Measurements from ENCODE around the gene RAPGEFL1. TPM values are rescaled to one million over a fixed set of nuclear protein-coding genes. Genes with fewer than 3 reads are reported as not detected.
A peak's percentile ranks its signal among the peaks of the same experiment; 100 is the strongest.
"Not testable (repeated sequence)": the region's sequence is repeated elsewhere in the genome, so short reads cannot be mapped to it uniquely, and the experiment has no call there.

The RAPGEFL1 gene
- total RNA-seq, 1 experiment from 2014 or later: 2.0 TPM

- DNase-seq: peak; percentile 42
- no peaks in the 10 kb centered on the region for H3K9me3 ChIP-seq
- peaks cover 24% of the 10 kb centered on the region for H3K36me3 ChIP-seq
- H3K27me3 ChIP-seq: no peaks in the 10 kb centered on the region
- H3K4me3 ChIP-seq: no peak overlapping the region
Observed at GRCh38 chr17:40224718-40225550, 47.7 kb downstream of the RAPGEFL1 start.

DNA sequence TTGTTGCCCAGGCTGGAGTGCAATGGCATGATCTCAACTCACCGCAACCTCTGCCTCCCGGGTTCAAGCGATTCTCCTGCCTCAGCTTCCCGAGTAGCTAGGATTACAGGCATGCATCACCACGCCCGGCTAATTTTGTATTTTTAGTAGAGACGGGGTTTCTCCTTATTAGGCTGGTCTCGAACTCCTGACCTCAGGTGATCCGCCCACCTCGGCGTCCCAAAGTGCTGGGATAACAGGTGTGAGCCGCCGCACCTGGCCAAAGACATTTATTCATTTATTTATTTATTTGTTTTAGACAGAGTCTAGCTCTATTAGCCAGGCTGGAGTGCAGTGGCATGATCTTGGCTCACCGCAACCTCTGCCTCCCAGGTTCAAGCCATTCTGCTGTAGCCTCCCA is 51.9 kb downstream of the RAPGEFL1 start:
- DNase-seq, H3K9me3 ChIP-seq, H3K27me3 ChIP-seq, H3K4me3 ChIP-seq: not testable (repeated sequence)
- H3K36me3 ChIP-seq: peaks cover 44% of the 10 kb centered on the region

- H3K36me3 ChIP-seq: peaks cover 42% of the 10 kb centered on the region
- no peaks in the 10 kb centered on the region for H3K9me3 ChIP-seq
- no peak for DNase-seq
- H3K4me3 ChIP-seq: no peak overlapping the region
- no peaks in the 10 kb centered on the region for H3K27me3 ChIP-seq
Observed at GRCh38 chr17:40230670-40231069, 53.4 kb downstream of the RAPGEFL1 start.

- not testable (repeated sequence) for H3K9me3 ChIP-seq, H3K27me3 ChIP-seq, DNase-seq, H3K4me3 ChIP-seq
- H3K36me3 ChIP-seq: peaks cover 34% of the 10 kb centered on the region
Observed at GRCh38 chr17:40231928-40232327, 54.7 kb downstream of the RAPGEFL1 start.

GRCh38 chr17:40241252-40241834 is 64.1 kb downstream of the RAPGEFL1 start:
- H3K27me3 ChIP-seq: no peaks in the 10 kb centered on the region
- no peak for DNase-seq
- H3K36me3 ChIP-seq: peaks cover 6% of the 10 kb centered on the region

GRCh38 chr17:40242774-40243173 is 65.5 kb downstream of the RAPGEFL1 start:
- Histone ChIP-seq H3K36me3 (peaks cover 6% of the 10 kb centered on the region), H3K4me3 (no peak overlapping the region), H3K9me3 (no peaks in the 10 kb centered on the region), H3K27me3 (no peaks in the 10 kb centered on the region)
- DNase-seq: no peak

More at GRCh38 chr17:40241252-40241834, 64.1 kb downstream of the RAPGEFL1 start:
- no peaks in the 10 kb centered on the region for H3K9me3 ChIP-seq
- H3K4me3 ChIP-seq: no peak overlapping the region

DNA sequence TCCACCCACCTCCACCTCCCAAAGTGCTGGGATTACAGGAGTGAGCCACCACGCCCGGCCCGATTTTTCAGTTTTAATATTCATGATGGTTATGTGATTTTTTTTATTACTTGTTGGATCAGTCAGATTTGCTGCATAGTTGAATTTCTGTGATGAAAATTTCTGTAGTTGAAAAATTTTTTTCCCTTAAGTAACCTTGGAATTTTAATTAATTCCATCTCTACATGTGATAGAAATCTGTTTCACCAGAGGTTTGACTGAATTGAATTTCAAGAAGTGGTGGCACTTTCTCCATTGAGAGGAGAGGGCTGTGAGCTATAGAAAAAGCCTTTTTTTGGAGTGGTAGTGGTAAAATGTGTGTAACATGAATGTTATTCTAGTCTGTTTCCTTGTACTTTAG is 66.5 kb downstream of the RAPGEFL1 start:
- Histone ChIP-seq H3K4me3 (no peak overlapping the region), H3K27me3 (no peaks in the 10 kb centered on the region), H3K9me3 (no peaks in the 10 kb centered on the region), H3K36me3 (peaks cover 2% of the 10 kb centered on the region; the same call in 1 of the 2 replicates)
- no peak for DNase-seq

- H3K4me3 ChIP-seq: no peak overlapping the region
- no peaks in the 10 kb centered on the region for H3K9me3 ChIP-seq
Observed at GRCh38 chr17:40244255-40244654, 67.0 kb downstream of the RAPGEFL1 start.

More at GRCh38 chr17:40244255-40244654, 67.0 kb downstream of the RAPGEFL1 start:
- H3K36me3 ChIP-seq: peaks cover 2% of the 10 kb centered on the region; the same call in 1 of the 2 replicates
- no peaks in the 10 kb centered on the region for H3K27me3 ChIP-seq
- DNase-seq: no peak

Other genes starting within 250 kb of the RAPGEFL1 start
- gene ORMDL3, start 249.9 kb upstream of the RAPGEFL1 start, total RNA-seq (2014; rRNA removed; shearing (Covaris generic); ENCODE audit: low replicate concordance): 54.1 and 80.1 TPM in 2 replicates
- not detected in 2 replicates for gene LRRC3C, start 249.7 kb upstream of the RAPGEFL1 start, total RNA-seq (2014; rRNA removed; shearing (Covaris generic); ENCODE audit: low replicate concordance)
- gene GSDMA, start 214.5 kb upstream of the RAPGEFL1 start, total RNA-seq (2014; rRNA removed; shearing (Covaris generic); ENCODE audit: low replicate concordance): not detected in 2 replicates
- 232 and 331 TPM in 2 replicates for gene PSMD3, start 196.7 kb upstream of the RAPGEFL1 start, total RNA-seq (2014; rRNA removed; shearing (Covaris generic); ENCODE audit: low replicate concordance)
- not detected in 2 replicates for gene CSF3, start 162.0 kb upstream of the RAPGEFL1 start, total RNA-seq (2014; rRNA removed; shearing (Covaris generic); ENCODE audit: low replicate concordance)
- 83.1 and 96.3 TPM in 2 replicates for gene MED24, start 123.1 kb upstream of the RAPGEFL1 start, total RNA-seq (2014; rRNA removed; shearing (Covaris generic); ENCODE audit: low replicate concordance)
- 11.5 and 18.1 TPM in 2 replicates for gene THRA, start 114.5 kb upstream of the RAPGEFL1 start, total RNA-seq (2014; rRNA removed; shearing (Covaris generic); ENCODE audit: low replicate concordance)
- gene NR1D1, start 76.9 kb upstream of the RAPGEFL1 start, total RNA-seq (2014; rRNA removed; shearing (Covaris generic); ENCODE audit: low replicate concordance): 0.07 and 1.3 TPM in 2 replicates
- 44.9 and 53.4 TPM in 2 replicates for gene MSL1, start 55.5 kb upstream of the RAPGEFL1 start, total RNA-seq (2014; rRNA removed; shearing (Covaris generic); ENCODE audit: low replicate concordance)
- gene CASC3, start 36.9 kb upstream of the RAPGEFL1 start, total RNA-seq (2014; rRNA removed; shearing (Covaris generic); ENCODE audit: low replicate concordance): 50.2 and 63.6 TPM in 2 replicates
- 5.5 and 7.4 TPM in 2 replicates for gene WIPF2, start 41.8 kb downstream of the RAPGEFL1 start, total RNA-seq (2014; rRNA removed; shearing (Covaris generic); ENCODE audit: low replicate concordance)
- 31.1 and 111 TPM in 2 replicates for gene CDC6, start 110.4 kb downstream of the RAPGEFL1 start, total RNA-seq (2014; rRNA removed; shearing (Covaris generic); ENCODE audit: low replicate concordance)
- 8.9 and 11.2 TPM in 2 replicates for gene RARA, start 131.7 kb downstream of the RAPGEFL1 start, total RNA-seq (2014; rRNA removed; shearing (Covaris generic); ENCODE audit: low replicate concordance)
- not detected in 2 replicates for gene GJD3, start 187.3 kb downstream of the RAPGEFL1 start, total RNA-seq (2014; rRNA removed; shearing (Covaris generic); ENCODE audit: low replicate concordance)
- 138 and 187 TPM in 2 replicates for gene TOP2A, start 240.4 kb downstream of the RAPGEFL1 start, total RNA-seq (2014; rRNA removed; shearing (Covaris generic); ENCODE audit: low replicate concordance)

Data from MG63 (cell line).